Measurements from ENCODE around the gene TEK.

The TEK gene

GRCh38 chr9:27193886-27194285, 84.9 kb downstream of the TEK start:
- no peak for TF ChIP-seq CTCF (IDR thresholded peaks at IDR 0.05; ENCODE audit: insufficient read depth, low read depth, low read length, missing control alignments)
- no peak for DNase-seq (ENCODE audit: low read depth)
- no peak overlapping the region for H3K4me3 ChIP-seq (ENCODE audit: low read depth, low read length)

GRCh38 chr9:27194401-27195091, 85.5 kb downstream of the TEK start:
- no peak for TF ChIP-seq CTCF (IDR thresholded peaks at IDR 0.05; ENCODE audit: insufficient read depth, low read depth, low read length, missing control alignments)
- no peak overlapping the region for H3K4me3 ChIP-seq (ENCODE audit: low read depth, low read length)
- no peak for DNase-seq (ENCODE audit: low read depth)

GRCh38 chr9:27195191-27195590, 86.2 kb downstream of the TEK start:
- no peak for TF ChIP-seq CTCF (IDR thresholded peaks at IDR 0.05; ENCODE audit: insufficient read depth, low read depth, low read length, missing control alignments)
- H3K4me3 ChIP-seq (ENCODE audit: low read depth, low read length): no peak overlapping the region
- DNase-seq (ENCODE audit: low read depth): no peak

- no peak for TF ChIP-seq CTCF (IDR thresholded peaks at IDR 0.05; ENCODE audit: insufficient read depth, low read depth, low read length, missing control alignments)
- DNase-seq (ENCODE audit: low read depth): no peak
- H3K4me3 ChIP-seq (ENCODE audit: low read depth, low read length): no peak overlapping the region
Observed at GRCh38 chr9:27196383-27196782, 87.4 kb downstream of the TEK start.

- no peak for TF ChIP-seq CTCF (IDR thresholded peaks at IDR 0.05; ENCODE audit: insufficient read depth, low read depth, low read length, missing control alignments)
- no peak for DNase-seq (ENCODE audit: low read depth)
Observed at GRCh38 chr9:27198190-27198589, 89.2 kb downstream of the TEK start.

GRCh38 chr9:27202056-27202455, 93.0 kb downstream of the TEK start:
- no peak for TF ChIP-seq CTCF (IDR thresholded peaks at IDR 0.05; ENCODE audit: insufficient read depth, low read depth, low read length, missing control alignments)
- H3K4me3 ChIP-seq (ENCODE audit: low read depth, low read length): no peak overlapping the region
- no peak for DNase-seq (ENCODE audit: low read depth)

More at GRCh38 chr9:27198190-27198589, 89.2 kb downstream of the TEK start:
- no peak overlapping the region for H3K4me3 ChIP-seq (ENCODE audit: low read depth, low read length)

- H3K4me3 ChIP-seq (ENCODE audit: low read depth, low read length): no peak overlapping the region
- TF ChIP-seq CTCF (IDR thresholded peaks at IDR 0.05; ENCODE audit: insufficient read depth, low read depth, low read length, missing control alignments): no peak
- no peak for DNase-seq (ENCODE audit: low read depth)
Observed at GRCh38 chr9:27203783-27204182, 94.8 kb downstream of the TEK start.

Data from GM12865 (cell line).